HG03280 (cell line): Measurements from ENCODE around the gene EXOC4.

Experiments
- ATAC-seq: cut with Tn5 transposase; IDR thresholded peaks from one replicate; pipeline ENCODE4 v1.9.1; 2021; ENCODE audit warnings: mild to moderate bottlenecking, moderate library complexity; ENCODE audit not compliant: unreplicated experiment

EXOC4 gene

GRCh38 chr7:133997463-133997862 is 744.6 kb downstream of the EXOC4 start:
- no peak for ATAC-seq

GRCh38 chr7:133999178-133999577 is 746.3 kb downstream of the EXOC4 start:
- ATAC-seq, result no peak

GRCh38 chr7:134004829-134005505 is 752.1 kb downstream of the EXOC4 start:
- no peak for ATAC-seq

GRCh38 chr7:134009314-134010110 is 756.6 kb downstream of the EXOC4 start:
- ATAC-seq, result no peak

GRCh38 chr7:134013249-134013648 is 760.4 kb downstream of the EXOC4 start:
- ATAC-seq, result no peak

- ATAC-seq, result no peak
Observed at GRCh38 chr7:134014935-134015334, 762.1 kb downstream of the EXOC4 start.

GRCh38 chr7:134016223-134016941 is 763.5 kb downstream of the EXOC4 start:
- no peak for ATAC-seq

- ATAC-seq, result no peak
Observed at GRCh38 chr7:134016942-134017303, 764.0 kb downstream of the EXOC4 start.

GRCh38 chr7:134018306-134018705 is 765.4 kb downstream of the EXOC4 start:
- no peak for ATAC-seq

- no peak for ATAC-seq
Observed at GRCh38 chr7:134019251-134019650, 766.4 kb downstream of the EXOC4 start.

GRCh38 chr7:134021836-134022235 is 769.0 kb downstream of the EXOC4 start:
- ATAC-seq, result no peak

- ATAC-seq, result no peak
Observed at GRCh38 chr7:134022286-134022911, 769.5 kb downstream of the EXOC4 start.

GRCh38 chr7:134024739-134025138 is 771.9 kb downstream of the EXOC4 start:
- no peak for ATAC-seq

- no peak for ATAC-seq
Observed at GRCh38 chr7:134028853-134029252, 776.0 kb downstream of the EXOC4 start.

- ATAC-seq, result no peak
Observed at GRCh38 chr7:134029743-134030142, 776.9 kb downstream of the EXOC4 start.

- ATAC-seq, result no peak
Observed at GRCh38 chr7:134030460-134030865, 777.6 kb downstream of the EXOC4 start.

GRCh38 chr7:134031835-134032617 is 779.1 kb downstream of the EXOC4 start:
- no peak for ATAC-seq

- no peak for ATAC-seq
Observed at GRCh38 chr7:134034652-134035051, 781.8 kb downstream of the EXOC4 start.

GRCh38 chr7:134037991-134038390 is 785.1 kb downstream of the EXOC4 start:
- no peak for ATAC-seq

GRCh38 chr7:134040988-134041387 is 788.1 kb downstream of the EXOC4 start:
- ATAC-seq, result no peak

GRCh38 chr7:134041477-134041876 is 788.6 kb downstream of the EXOC4 start:
- no peak for ATAC-seq
